ENCODE data around the gene SLC25A33.

Gene SLC25A33

GRCh38 chr1:9609998-9610397 lies 70.7 kb downstream of the SLC25A33 start:
- TF ChIP-seq, protein P1, sequence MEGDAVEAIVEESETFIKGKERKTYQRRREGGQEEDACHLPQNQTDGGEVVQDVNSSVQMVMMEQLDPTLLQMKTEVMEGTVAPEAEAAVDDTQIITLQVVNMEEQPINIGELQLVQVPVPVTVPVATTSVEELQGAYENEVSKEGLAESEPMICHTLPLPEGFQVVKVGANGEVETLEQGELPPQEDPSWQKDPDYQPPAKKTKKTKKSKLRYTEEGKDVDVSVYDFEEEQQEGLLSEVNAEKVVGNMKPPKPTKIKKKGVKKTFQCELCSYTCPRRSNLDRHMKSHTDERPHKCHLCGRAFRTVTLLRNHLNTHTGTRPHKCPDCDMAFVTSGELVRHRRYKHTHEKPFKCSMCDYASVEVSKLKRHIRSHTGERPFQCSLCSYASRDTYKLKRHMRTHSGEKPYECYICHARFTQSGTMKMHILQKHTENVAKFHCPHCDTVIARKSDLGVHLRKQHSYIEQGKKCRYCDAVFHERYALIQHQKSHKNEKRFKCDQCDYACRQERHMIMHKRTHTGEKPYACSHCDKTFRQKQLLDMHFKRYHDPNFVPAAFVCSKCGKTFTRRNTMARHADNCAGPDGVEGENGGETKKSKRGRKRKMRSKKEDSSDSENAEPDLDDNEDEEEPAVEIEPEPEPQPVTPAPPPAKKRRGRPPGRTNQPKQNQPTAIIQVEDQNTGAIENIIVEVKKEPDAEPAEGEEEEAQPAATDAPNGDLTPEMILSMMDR (conservative IDR thresholded peaks at IDR 0.05; ENCODE audit: low read depth, low read length) = no peak
- no peak overlapping the region for H3K4me3 ChIP-seq (ENCODE audit: low read length)
- DNase-seq (ENCODE audit: low read depth) = no peak

DNA sequence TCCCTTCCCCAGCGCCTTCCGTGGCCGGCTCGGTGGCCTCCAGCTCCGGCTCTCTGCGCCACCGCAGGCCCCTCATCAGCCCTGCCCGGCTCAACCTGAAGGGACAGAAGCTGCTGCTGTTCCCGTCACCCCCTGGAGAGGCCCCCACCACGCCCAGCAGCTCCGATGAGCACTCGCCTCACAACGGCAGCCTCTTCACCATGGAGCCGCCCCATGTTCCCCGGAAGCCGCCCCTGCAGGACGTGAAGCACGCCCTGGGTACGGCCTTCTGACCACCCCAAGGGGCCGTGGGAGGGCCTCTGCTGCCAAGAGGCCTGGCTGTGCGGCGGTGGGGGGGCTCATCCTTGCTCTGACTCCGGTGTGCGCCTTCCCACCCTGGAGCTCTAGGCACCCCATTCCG lies 71.3 kb downstream of the SLC25A33 start:
- H3K4me3 ChIP-seq (ENCODE audit: low read length) = no peak overlapping the region
- DNase-seq (ENCODE audit: low read depth) = no peak
- TF ChIP-seq, protein P1 (conservative IDR thresholded peaks at IDR 0.05; ENCODE audit: low read depth, low read length) = no peak

GRCh38 chr1:9611716-9612115 lies 72.5 kb downstream of the SLC25A33 start:
- DNase-seq (ENCODE audit: low read depth) = no peak
- no peak overlapping the region for H3K4me3 ChIP-seq (ENCODE audit: low read length)
- TF ChIP-seq, protein P1 (conservative IDR thresholded peaks at IDR 0.05; ENCODE audit: low read depth, low read length) = no peak

DNA sequence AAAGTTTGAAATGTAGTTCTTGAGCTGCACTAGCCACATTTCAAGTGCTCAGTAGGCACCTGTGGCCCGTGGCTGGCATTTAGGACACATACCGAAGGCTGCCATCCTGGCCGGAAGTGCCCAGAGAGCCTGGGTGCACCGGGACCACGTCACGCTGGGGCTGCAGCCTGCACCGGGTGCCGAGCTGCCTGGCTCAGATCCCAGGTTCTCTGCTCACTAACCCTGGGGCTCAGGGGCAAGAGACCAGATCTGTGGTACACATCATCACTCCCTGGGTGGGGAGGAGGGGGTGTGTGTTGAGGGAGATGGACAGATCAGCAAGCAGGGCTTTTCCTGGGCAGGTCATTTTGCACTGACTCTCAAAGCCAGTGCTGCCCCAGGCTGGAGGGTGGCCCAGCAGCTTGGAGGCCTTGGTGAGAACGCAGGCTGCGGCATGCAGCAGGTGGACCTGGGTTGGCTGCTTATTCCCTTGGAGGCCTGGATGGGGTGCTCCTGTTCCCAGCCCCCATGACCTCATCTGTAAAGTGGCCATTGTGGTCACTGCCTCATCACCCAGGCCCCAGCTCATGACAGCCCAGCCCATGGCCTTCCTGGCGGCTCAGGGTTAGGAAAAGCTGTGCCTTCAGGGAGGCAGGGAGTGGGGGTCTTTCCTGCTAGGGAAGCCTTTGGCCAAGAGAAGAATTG lies 73.0 kb downstream of the SLC25A33 start:
- TF ChIP-seq, protein P1 (conservative IDR thresholded peaks at IDR 0.05; ENCODE audit: low read depth, low read length) = no peak
- DNase-seq (ENCODE audit: low read depth) = no peak
- H3K4me3 ChIP-seq (ENCODE audit: low read length) = no peak overlapping the region

- DNase-seq (ENCODE audit: low read depth) = no peak
- H3K4me3 ChIP-seq (ENCODE audit: low read length) = no peak overlapping the region
- TF ChIP-seq, protein P1 (conservative IDR thresholded peaks at IDR 0.05; ENCODE audit: low read depth, low read length) = no peak
These were observed 73.8 kb downstream of the SLC25A33 start for GRCh38 chr1:9612871-9613624.

DNA sequence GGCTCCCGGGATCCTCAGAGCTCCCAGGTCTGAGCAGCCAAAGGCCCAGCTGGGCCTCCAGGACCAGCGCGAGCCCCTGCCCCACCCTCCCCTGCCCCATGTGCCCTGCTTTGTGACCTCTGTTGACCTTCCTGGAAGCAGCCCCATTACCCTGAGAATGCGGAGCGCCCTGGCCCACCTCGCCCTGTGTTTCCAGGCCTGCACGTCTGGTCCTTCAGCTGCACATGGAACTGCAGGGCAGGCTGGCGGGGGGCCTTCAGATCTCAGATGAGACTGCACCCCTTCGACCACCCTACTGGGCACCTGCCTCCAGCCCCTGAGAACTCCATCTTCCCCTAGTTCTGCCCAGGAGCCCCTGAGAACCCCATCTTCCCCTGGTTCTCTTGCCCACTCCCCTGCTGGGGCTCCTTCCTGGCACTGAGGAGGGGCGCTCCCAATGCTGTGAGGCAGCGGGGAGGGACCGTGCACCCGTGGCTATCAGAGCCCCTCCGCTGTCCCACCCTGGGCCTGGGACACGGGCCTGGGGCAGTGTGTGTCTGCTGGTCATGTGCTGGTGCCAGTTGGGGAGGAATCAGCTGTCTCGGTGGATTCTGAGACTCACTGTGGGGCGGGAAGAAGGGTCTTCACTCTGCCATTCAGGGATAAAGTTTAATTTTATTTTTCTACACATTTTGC lies 74.5 kb downstream of the SLC25A33 start:
- no peak for DNase-seq (ENCODE audit: low read depth)
- no peak overlapping the region for H3K4me3 ChIP-seq (ENCODE audit: low read length)
- TF ChIP-seq, protein P1 (conservative IDR thresholded peaks at IDR 0.05; ENCODE audit: low read depth, low read length) = no peak

All from retinal pigment epithelial cell (primary cell).